ENCODE results near the gene KCNG4.
"Not testable (repeated sequence)": the region's sequence is repeated elsewhere in the genome, so short reads cannot be mapped to it uniquely, and the experiment has no call there.

Gene KCNG4

DNA sequence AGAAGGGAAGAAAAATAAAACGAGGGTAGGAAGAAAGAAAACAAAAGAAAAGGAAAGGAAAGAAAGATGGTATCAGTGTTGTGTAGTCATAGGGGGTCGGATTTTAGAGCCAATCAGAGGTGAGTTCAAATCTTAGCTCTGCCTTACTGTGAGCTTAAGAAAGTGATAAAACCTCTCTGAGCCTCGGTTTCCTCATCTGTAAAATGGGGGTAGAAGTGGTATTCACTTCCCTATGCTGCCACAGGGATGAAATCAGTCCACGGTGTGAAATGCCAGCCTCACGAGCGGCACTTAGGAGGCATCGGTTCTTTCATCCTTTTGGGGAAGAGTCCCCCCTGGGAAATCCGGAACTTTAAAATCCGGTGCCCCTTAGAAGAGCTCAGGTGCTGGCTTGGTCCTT, 6.1 kb downstream of the KCNG4 start:
- no peak for DNase-seq

DNA sequence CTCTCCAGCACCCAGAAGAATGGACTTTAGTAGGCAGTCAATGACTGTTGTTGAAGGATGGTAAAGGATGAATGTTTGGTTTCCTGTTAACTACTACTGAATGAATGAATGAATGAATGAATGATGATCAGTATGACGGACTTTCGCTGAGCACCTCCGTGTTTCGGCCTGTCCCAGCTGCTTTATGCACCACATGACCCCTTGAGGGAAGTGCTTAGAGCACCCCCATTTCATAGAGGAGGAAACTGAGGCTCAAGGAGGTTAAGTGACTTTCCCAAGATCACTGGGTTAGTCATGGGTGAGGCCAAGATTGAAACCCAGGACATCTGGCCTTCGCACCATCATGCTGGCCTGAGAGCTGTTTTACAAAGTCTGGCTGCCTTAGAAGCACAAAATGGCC, 6.8 kb downstream of the KCNG4 start:
- no peak for DNase-seq

- no peak for DNase-seq
These were observed 7.8 kb downstream of the KCNG4 start for GRCh38 chr16:84232060-84232459.

DNA sequence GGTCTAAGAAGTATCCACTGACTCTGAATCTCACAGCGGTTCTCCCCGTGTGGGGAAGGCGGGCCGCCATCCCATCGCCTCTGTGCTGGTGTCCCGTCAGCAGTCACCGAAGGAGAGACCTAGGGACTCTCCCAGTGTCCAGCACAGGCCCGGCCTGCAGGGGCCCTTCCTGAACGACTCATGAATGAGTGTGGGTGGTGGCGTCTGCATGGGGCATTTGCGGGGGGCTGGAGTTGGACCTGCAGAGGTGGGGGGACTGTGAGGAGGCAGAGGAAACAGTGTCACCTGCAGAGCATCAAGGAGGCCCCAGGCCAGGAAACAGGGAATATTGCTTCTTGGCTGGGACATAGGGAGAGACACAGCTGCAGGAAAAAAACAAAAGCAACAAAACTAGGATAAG, 10.3 kb downstream of the KCNG4 start:
- no peak for DNase-seq

DNA sequence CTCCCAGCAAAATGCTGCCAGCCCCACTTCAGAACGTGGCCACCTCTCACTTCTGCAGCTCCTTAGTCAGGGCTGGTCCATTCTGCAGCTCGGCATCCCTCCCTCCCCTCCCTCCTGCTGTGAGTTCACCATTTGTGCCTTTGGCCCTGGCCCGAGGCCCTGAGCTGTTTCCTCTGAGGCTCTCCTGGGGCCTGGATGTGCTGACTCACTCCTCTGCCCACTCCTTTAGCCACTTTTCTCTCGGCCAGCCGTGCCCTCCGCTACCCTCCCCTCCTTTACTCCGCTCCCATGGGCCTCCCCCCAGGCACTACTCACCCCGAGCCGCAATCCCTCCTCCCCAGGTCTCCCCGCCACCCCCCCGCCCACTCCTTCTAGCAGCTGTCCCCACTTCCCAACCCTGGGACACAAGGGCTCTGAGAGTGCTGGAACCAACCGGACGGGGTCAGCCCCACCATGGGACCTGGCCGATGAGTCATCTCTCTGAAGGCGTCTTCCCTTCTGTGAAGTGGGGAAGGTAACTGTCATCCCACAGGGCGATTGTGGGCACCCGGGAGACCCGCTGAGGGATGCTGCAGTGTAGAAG, 11.5 kb downstream of the KCNG4 start:
- no peak for DNase-seq

- no peak for DNase-seq
These were observed 12.3 kb downstream of the KCNG4 start for GRCh38 chr16:84227548-84227947.

GRCh38 chr16:84226026-84226425, 13.8 kb downstream of the KCNG4 start:
- DNase-seq: no peak

DNA sequence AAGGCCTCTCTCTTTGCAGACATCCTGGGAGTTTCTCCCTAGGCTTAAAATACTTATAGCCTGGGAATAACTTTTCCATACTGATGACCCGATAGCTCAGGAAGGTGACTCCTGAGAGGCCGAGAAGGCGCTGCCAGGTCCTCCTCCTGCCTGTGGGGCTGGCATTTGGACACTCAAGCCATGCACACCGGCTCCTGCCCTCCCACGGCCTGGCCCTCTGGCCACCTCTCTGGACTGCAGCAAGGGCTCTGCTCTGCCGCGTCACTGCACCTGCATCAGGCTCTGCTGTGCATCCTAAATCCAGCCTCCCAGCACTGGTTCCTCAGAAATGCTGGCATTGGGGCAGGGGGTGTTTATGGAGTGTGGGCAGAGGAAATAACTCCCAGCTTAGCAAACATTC, 14.2 kb downstream of the KCNG4 start:
- DNase-seq: no peak

DNA sequence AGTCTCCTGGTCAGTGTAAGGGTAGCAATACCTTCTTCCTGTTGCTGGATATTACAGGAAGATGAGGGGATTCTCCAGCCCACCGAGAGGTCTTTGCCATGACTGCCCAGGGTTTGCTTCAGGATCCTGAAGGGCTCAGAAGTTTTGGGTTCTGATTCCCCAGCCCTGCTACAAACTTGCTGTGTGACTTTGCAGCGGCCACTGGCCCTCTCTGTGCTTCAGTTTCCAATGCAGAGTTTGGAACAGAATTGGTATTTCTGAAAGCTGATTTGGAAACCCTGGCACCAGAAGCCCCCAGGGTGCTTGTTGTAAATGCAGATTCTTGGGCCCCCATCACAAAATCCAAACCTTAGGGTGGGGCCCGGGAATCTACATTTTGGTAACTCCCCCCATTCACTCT, 14.7 kb downstream of the KCNG4 start:
- DNase-seq: no peak

GRCh38 chr16:84224554-84224953, 15.3 kb downstream of the KCNG4 start:
- no peak for DNase-seq

GRCh38 chr16:84223456-84223855, 16.4 kb downstream of the KCNG4 start:
- no peak for DNase-seq

- no peak for DNase-seq
These were observed 19.0 kb downstream of the KCNG4 start for GRCh38 chr16:84220851-84221250.

DNA sequence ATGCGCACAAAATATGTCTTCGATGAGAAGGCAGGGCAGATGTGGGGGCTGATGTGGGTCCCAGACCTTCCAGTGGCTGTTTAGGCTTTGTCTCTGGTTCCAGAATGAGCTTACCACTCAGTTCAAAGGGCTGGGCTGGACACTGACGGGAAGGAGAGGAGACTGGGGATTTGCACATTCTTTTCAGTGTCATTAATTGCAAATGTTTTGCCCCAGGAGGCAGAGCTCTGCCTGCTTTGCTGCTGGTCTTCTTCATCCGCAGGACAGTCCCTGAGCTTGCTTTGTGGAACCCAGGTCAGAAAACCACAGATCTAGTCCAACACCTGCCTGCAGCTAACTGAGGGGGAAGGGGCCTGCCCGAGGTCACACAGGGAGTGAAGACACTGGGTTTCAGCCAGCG, 20.9 kb downstream of the KCNG4 start:
- no peak for DNase-seq

DNA sequence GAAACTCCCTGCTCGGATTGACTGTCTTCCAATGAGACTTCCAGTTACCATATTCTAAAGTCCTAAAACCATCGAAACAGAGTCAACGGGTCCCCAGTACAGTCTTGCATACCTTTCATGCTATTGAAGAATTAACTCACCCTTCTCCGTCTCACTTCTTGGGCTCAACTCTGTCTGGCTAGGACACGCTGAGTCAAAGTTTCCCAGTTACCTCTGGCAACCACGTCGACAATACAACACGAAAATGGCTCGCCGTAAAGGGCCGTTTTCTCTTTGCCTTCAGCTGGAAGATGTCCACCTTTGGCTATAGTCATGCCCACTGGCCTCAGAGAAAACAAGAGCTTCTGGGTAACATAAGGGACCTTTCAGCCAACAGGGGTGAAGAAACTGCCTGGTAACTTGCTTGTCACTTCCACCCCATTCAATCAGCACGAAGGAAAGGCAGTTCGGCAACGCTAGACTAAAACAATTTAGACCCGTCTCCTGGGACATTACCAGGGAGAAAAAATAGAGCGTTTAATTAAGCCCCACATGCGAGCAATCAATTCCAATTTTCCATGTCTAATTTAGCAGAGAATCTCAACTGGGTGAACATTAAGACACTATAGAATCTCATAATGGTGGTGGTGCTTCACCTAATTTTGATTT, 21.5 kb downstream of the KCNG4 start:
- no peak for DNase-seq

GRCh38 chr16:84216144-84216543, 23.7 kb downstream of the KCNG4 start:
- not testable (repeated sequence) for DNase-seq

DNA sequence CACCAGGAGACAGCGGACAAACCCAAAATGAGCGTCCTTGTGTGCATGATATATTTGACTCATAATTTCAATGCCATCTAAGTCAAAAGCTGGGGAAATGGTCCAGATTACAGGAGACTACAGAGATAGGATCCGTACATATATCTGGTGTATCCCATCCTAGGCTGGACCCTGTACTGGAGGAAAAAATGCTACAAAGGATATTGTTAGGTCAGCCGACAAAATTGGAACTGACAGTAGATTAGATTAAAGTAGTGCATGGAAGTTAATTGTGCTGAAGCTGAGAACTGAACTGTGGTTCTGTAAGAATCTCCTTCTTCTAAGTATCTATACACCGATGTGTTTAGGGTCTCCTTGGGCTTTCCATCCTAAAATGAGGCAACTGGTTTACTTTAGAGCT, 24.3 kb downstream of the KCNG4 start:
- DNase-seq: no peak

GRCh38 chr16:84214451-84215066, 25.3 kb downstream of the KCNG4 start:
- DNase-seq: no peak

DNA sequence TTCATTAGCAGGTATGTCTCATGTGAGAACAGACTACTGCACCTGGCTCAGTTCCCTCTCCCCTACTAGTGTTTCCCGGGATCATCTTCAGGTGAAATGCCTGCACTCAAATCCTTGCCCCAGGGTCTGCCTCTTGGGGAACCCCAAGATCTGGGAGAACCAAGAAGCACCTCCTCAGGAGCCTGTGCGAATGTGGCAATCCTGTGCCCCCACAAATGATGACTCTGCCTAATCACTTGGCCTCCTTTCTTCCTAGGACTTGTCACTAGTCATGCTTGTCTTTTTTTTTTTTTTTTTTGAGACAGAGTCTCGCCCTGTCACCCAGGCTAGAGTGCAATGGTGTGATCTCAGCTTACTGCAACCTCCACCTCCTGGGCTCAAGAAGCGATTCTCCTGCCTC, 27.2 kb downstream of the KCNG4 start:
- no peak for DNase-seq

- DNase-seq: no peak
These were observed 27.7 kb downstream of the KCNG4 start for GRCh38 chr16:84212154-84212553.

DNA sequence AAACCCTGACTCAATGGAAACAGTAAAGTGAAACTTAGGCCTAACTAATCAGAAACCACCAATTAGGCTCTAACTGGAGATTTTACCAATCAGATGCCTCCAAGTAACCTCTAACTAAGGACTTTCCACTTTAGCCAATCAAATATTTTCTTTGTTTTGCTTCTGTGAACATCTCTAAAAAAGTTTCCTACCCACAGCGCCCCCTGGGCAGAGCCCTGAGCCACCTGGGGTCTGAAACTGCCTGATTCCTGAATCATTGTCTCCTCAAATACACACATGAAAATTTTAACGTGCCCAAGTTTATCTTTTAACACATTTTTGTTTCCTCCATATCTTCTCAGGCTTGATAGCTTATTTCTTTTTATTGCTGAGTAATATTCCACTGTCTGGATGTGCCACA, 29.8 kb downstream of the KCNG4 start:
- no peak for DNase-seq

- no peak for DNase-seq
These were observed 31.9 kb downstream of the KCNG4 start for GRCh38 chr16:84207879-84208278.

DNA sequence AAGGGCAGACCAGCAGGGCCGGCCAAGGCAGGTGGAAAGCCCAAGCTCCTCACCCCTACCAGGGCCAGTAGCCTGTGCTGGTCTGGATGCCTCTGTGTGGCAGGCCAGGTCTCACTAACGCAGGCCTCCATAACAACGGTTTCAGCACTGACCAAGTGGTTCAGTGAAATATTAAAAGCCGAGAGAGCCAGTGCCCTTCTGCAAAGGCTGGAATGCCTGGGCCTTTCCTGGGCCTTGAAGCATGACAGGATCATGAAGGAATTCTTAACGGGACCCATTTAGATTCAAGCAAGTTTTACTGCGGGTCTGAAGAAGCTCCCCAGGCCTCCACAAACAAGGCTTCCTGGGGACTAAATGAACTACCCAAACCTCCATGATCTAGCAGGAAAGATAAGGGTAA, 32.6 kb downstream of the KCNG4 start:
- DNase-seq: no peak

GRCh38 chr16:84205976-84206691, 33.7 kb downstream of the KCNG4 start:
- no peak for DNase-seq

- not testable (repeated sequence) for DNase-seq
These were observed 34.7 kb downstream of the KCNG4 start for GRCh38 chr16:84205123-84205522.

Data from CD4-positive, alpha-beta T cell treated with Interleukin-17A for 1 hour (primary cell).